ENCODE data around the gene RNF220. TPM values are rescaled to one million over a fixed set of nuclear protein-coding genes. Genes with fewer than 3 reads are reported as not detected.

Gene RNF220
- polyA plus RNA-seq, 1 donor from 2014 or later, result 142 TPM

- H4K20me1 ChIP-seq (ENCODE audit: insufficient read depth), result no peaks in the 10 kb centered on the region
- H3K27ac ChIP-seq (ENCODE audit: low read length), result no peak overlapping the region
- H3K4me2 ChIP-seq (ENCODE audit: low read length), result no peak overlapping the region
- no peaks in the 10 kb centered on the region for H3K27me3 ChIP-seq (ENCODE audit: insufficient read depth, low read depth, low read length)
- no peak overlapping the region for H3K4me3 ChIP-seq (ENCODE audit: low read length)
- TF ChIP-seq, protein P1, sequence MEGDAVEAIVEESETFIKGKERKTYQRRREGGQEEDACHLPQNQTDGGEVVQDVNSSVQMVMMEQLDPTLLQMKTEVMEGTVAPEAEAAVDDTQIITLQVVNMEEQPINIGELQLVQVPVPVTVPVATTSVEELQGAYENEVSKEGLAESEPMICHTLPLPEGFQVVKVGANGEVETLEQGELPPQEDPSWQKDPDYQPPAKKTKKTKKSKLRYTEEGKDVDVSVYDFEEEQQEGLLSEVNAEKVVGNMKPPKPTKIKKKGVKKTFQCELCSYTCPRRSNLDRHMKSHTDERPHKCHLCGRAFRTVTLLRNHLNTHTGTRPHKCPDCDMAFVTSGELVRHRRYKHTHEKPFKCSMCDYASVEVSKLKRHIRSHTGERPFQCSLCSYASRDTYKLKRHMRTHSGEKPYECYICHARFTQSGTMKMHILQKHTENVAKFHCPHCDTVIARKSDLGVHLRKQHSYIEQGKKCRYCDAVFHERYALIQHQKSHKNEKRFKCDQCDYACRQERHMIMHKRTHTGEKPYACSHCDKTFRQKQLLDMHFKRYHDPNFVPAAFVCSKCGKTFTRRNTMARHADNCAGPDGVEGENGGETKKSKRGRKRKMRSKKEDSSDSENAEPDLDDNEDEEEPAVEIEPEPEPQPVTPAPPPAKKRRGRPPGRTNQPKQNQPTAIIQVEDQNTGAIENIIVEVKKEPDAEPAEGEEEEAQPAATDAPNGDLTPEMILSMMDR (IDR thresholded peaks at IDR 0.05; ENCODE audit: poor library complexity, severe bottlenecking), result no peak
- TF ChIP-seq, protein P2, sequence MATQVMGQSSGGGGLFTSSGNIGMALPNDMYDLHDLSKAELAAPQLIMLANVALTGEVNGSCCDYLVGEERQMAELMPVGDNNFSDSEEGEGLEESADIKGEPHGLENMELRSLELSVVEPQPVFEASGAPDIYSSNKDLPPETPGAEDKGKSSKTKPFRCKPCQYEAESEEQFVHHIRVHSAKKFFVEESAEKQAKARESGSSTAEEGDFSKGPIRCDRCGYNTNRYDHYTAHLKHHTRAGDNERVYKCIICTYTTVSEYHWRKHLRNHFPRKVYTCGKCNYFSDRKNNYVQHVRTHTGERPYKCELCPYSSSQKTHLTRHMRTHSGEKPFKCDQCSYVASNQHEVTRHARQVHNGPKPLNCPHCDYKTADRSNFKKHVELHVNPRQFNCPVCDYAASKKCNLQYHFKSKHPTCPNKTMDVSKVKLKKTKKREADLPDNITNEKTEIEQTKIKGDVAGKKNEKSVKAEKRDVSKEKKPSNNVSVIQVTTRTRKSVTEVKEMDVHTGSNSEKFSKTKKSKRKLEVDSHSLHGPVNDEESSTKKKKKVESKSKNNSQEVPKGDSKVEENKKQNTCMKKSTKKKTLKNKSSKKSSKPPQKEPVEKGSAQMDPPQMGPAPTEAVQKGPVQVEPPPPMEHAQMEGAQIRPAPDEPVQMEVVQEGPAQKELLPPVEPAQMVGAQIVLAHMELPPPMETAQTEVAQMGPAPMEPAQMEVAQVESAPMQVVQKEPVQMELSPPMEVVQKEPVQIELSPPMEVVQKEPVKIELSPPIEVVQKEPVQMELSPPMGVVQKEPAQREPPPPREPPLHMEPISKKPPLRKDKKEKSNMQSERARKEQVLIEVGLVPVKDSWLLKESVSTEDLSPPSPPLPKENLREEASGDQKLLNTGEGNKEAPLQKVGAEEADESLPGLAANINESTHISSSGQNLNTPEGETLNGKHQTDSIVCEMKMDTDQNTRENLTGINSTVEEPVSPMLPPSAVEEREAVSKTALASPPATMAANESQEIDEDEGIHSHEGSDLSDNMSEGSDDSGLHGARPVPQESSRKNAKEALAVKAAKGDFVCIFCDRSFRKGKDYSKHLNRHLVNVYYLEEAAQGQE (IDR thresholded peaks at IDR 0.05; ENCODE audit: borderline replicate concordance), result no peak
- no peak overlapping the region for H3K9ac ChIP-seq (ENCODE audit: low read length)
- no peaks in the 10 kb centered on the region for H3K9me2 ChIP-seq (ENCODE audit: insufficient read depth, low read length)
- H3K36me3 ChIP-seq (ENCODE audit: insufficient read depth, low read length), result no peaks in the 10 kb centered on the region
- H3K79me2 ChIP-seq (replicated peaks; ENCODE audit: insufficient read depth, low read length), result no peaks in the 10 kb centered on the region
- H2AFZ ChIP-seq (ENCODE audit: low read depth, low read length), result no peak overlapping the region
- H3F3A ChIP-seq (ENCODE audit: insufficient read depth, low read length, poor library complexity, severe bottlenecking), result no peaks in the 10 kb centered on the region
- no peaks in the 10 kb centered on the region for H3K9me3 ChIP-seq (ENCODE audit: low read length)
Observed at GRCh38 chr1:44489481-44489880, 84.4 kb downstream of the RNF220 start.

- no peaks in the 10 kb centered on the region for H3F3A ChIP-seq (ENCODE audit: insufficient read depth, low read length, poor library complexity, severe bottlenecking)
- H3K9ac ChIP-seq (ENCODE audit: low read length), result no peak overlapping the region
- H3K36me3 ChIP-seq (ENCODE audit: insufficient read depth, low read length), result no peaks in the 10 kb centered on the region
- no peak overlapping the region for H2AFZ ChIP-seq (ENCODE audit: low read depth, low read length)
- H3K9me3 ChIP-seq (ENCODE audit: low read length), result no peaks in the 10 kb centered on the region
- H3K9me2 ChIP-seq (ENCODE audit: insufficient read depth, low read length), result no peaks in the 10 kb centered on the region
- no peak overlapping the region for H3K4me2 ChIP-seq (ENCODE audit: low read length)
- no peaks in the 10 kb centered on the region for H4K20me1 ChIP-seq (ENCODE audit: insufficient read depth)
- TF ChIP-seq EP300 (conservative IDR thresholded peaks at IDR 0.05; ENCODE audit: poor library complexity, severe bottlenecking), result no peak
- TF ChIP-seq RAD21 (conservative IDR thresholded peaks at IDR 0.05), result no peak
- no peak for TF ChIP-seq MXI1 (conservative IDR thresholded peaks at IDR 0.05; ENCODE audit: poor library complexity, severe bottlenecking)
- no peak for TF ChIP-seq POLR2AphosphoS5 (IDR thresholded peaks at IDR 0.05)
- H3K27ac ChIP-seq (ENCODE audit: low read length), result no peak overlapping the region
- no peaks in the 10 kb centered on the region for H3K27me3 ChIP-seq (ENCODE audit: insufficient read depth, low read depth, low read length)
- no peak overlapping the region for H3K4me3 ChIP-seq (ENCODE audit: low read length)
- H3K79me2 ChIP-seq (replicated peaks; ENCODE audit: insufficient read depth, low read length), result no peaks in the 10 kb centered on the region
Observed at GRCh38 chr1:44496541-44497171, 91.6 kb downstream of the RNF220 start.

DNA sequence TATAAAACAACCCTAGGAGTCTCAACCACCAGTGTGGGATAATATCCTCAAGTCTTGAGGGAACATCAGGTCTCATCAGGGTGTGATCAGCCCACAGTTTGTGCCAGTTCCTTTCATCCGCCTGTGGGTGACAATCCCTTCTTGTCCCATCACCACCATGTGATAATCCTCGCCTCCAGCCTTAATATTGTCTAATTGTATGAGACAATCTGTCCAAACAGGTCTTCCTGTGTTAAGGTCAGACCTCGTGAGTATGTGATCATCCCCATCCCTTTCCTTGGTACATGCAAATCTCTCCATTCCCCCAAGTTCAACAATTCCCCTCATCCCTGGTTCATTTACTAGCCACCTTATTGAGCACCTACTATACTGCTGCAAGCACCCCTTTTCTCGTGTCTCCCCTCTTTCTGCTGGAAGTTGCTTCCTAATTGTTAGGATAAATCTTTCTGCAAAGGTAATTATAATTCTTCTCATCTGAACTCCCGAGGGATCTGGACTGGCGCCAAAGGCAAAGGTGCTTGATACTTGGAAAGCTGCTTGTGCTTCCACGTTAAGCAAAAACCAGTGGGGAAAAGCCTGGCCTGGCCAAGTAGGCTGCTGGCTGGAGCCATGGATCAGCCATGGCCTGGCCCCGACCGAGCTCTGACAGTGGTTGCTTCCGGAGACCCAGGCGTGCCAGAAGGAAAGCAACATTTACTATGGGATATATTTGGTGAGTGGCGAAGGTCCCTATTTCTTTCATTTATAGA is 92.5 kb downstream of the RNF220 start:
- H2AFZ ChIP-seq (ENCODE audit: low read depth, low read length), result no peak overlapping the region
- H3K9me2 ChIP-seq (ENCODE audit: insufficient read depth, low read length), result no peaks in the 10 kb centered on the region
- no peak for TF ChIP-seq EZH2 (IDR thresholded peaks at IDR 0.05; ENCODE audit: borderline replicate concordance, insufficient read depth, low read length, poor library complexity, severe bottlenecking)
- TF ChIP-seq EP300 (conservative IDR thresholded peaks at IDR 0.05; ENCODE audit: poor library complexity, severe bottlenecking), result no peak
- TF ChIP-seq, protein P2 (IDR thresholded peaks at IDR 0.05; ENCODE audit: borderline replicate concordance), result no peak
- TF ChIP-seq SMC3 (conservative IDR thresholded peaks at IDR 0.05; ENCODE audit: poor library complexity), result no peak
- TF ChIP-seq TAF1 (IDR thresholded peaks at IDR 0.05; ENCODE audit: low read depth), result no peak
- TF ChIP-seq, protein P1 (IDR thresholded peaks at IDR 0.05; ENCODE audit: poor library complexity, severe bottlenecking), result no peak
- TF ChIP-seq RAD21 (conservative IDR thresholded peaks at IDR 0.05), result no peak
- no peak for TF ChIP-seq POLR2AphosphoS5 (IDR thresholded peaks at IDR 0.05)
- no peak for TF ChIP-seq MXI1 (conservative IDR thresholded peaks at IDR 0.05; ENCODE audit: poor library complexity, severe bottlenecking)
- H3K36me3 ChIP-seq (ENCODE audit: insufficient read depth, low read length), result no peaks in the 10 kb centered on the region
- H3K79me2 ChIP-seq (replicated peaks; ENCODE audit: insufficient read depth, low read length), result no peaks in the 10 kb centered on the region
- H3K27ac ChIP-seq (ENCODE audit: low read length), result no peak overlapping the region
- H3K4me2 ChIP-seq (ENCODE audit: low read length), result no peak overlapping the region
- no peaks in the 10 kb centered on the region for H3K27me3 ChIP-seq (ENCODE audit: insufficient read depth, low read depth, low read length)
- H4K20me1 ChIP-seq (ENCODE audit: insufficient read depth), result no peaks in the 10 kb centered on the region
- H3F3A ChIP-seq (ENCODE audit: insufficient read depth, low read length, poor library complexity, severe bottlenecking), result no peaks in the 10 kb centered on the region
- no peak overlapping the region for H3K4me3 ChIP-seq (ENCODE audit: low read length)
- H3K9me3 ChIP-seq (ENCODE audit: low read length), result no peaks in the 10 kb centered on the region
- no peak overlapping the region for H3K9ac ChIP-seq (ENCODE audit: low read length)
